K562 (cell line): ENCODE results near the gene ZNF48. TPM values are rescaled to one million over a fixed set of nuclear protein-coding genes. Genes with fewer than 3 reads are reported as not detected.

Experiments
- ATF6 ChIP-seq: sonication (generic); formaldehyde crosslinking; IDR thresholded peaks from 2 replicates; pipeline ENCODE4 v1.4.0; 2020; ENCODE audit warnings: mild to moderate bottlenecking, missing genetic modification reagents
- CHD4 ChIP-seq: fragments of 200-600 bp; sonication (generic); IDR thresholded peaks from 3 replicates; pipeline ENCODE4 v1.6.1; 2012; ENCODE audit warnings: low read depth, mild to moderate bottlenecking, mixed read lengths, low read length, inconsistent platforms; ENCODE audit not compliant: insufficient read depth, insufficient replicate concordance, poor library complexity, severe bottlenecking
- E2F5 ChIP-seq: sonication (generic); formaldehyde crosslinking; IDR thresholded peaks from 2 replicates; pipeline ENCODE4 v1.8.0; 2022; ENCODE audit warnings: mild to moderate bottlenecking, missing genetic modification reagents
- ERF ChIP-seq: fragments of 450-650 bp; formaldehyde crosslinking; IDR thresholded peaks from 2 replicates; pipeline ENCODE4 v1.4.0; 2020; ENCODE audit warnings: mild to moderate bottlenecking, mixed read lengths
- HES1 ChIP-seq: fragments of 450-650 bp; IDR thresholded peaks from 2 replicates; pipeline ENCODE4 v1.6.1; 2016; ENCODE audit warnings: low read depth, mild to moderate bottlenecking, moderate library complexity
- MAZ ChIP-seq, 2 experiments: fragments of 450-650 bp in 1 of 2; sonication (generic) in 1 of 2; formaldehyde crosslinking; IDR thresholded peaks in 1 of 2; conservative IDR thresholded peaks in 1 of 2; 2 replicates each; pipeline versions ENCODE4 v1.4.0 to v1.5.0; 2020; ENCODE audit warnings: mild to moderate bottlenecking in 1 of 2, missing genetic modification reagents in 1 of 2
- NFATC3 ChIP-seq: fragments of 450-650 bp; IDR thresholded peaks from 2 replicates; pipeline ENCODE4 v1.6.1; 2017; ENCODE audit warnings: mild to moderate bottlenecking
- POLR2H ChIP-seq: IDR thresholded peaks from 2 replicates; pipeline ENCODE4 v1.6.1; 2016; ENCODE audit warnings: missing genetic modification characterization, low read depth, mild to moderate bottlenecking, control low read depth, missing compliant biosample characterization, moderate library complexity
- RB1 ChIP-seq: fragments of 450-650 bp; IDR thresholded peaks from 2 replicates; pipeline ENCODE4 v1.6.1; 2017; ENCODE audit warnings: low read depth, mild to moderate bottlenecking
- RBM17 ChIP-seq: fragments of 200-400 bp; formaldehyde crosslinking; IDR thresholded peaks from 2 replicates; pipeline ENCODE4 v1.6.1; 2017; ENCODE audit warnings: low read depth, mild to moderate bottlenecking, low read length, borderline replicate concordance
- SIN3A ChIP-seq, 2 experiments: fragments of 150-350 bp in 1 of 2; IDR thresholded peaks; 2 replicates each; pipeline ENCODE4 v1.6.1; 2011 to 2016; ENCODE audit warnings: borderline replicate concordance in 2 of 2, low read depth in 2 of 2, low read length in 2 of 2, mild to moderate bottlenecking in 2 of 2, moderate library complexity in 2 of 2; ENCODE audit not compliant: control insufficient read depth in 1 of 2
- SP1 ChIP-seq: sonication (generic); formaldehyde crosslinking; IDR thresholded peaks from 2 replicates; pipeline ENCODE4 v1.8.1; 2022; ENCODE audit warnings: mild to moderate bottlenecking, missing genetic modification reagents
- STAT6 ChIP-seq: sonication (generic); formaldehyde crosslinking; IDR thresholded peaks from 2 replicates; pipeline ENCODE4 v1.8.1; 2023; ENCODE audit warnings: mild to moderate bottlenecking, missing genetic modification reagents
- TAL1 ChIP-seq: fragments of 450-650 bp; IDR thresholded peaks from 2 replicates; pipeline ENCODE4 v1.6.1; 2016; ENCODE audit warnings: mild to moderate bottlenecking
- THAP12 ChIP-seq: fragments of 250-450 bp; sonication (Bioruptor Pico); IDR thresholded peaks from 2 replicates; pipeline ENCODE4 v1.9.0; 2021; ENCODE audit warnings: mild to moderate bottlenecking, inconsistent platforms
- VEZF1 ChIP-seq: fragments of 200-800 bp; sonication (Bioruptor generic); IDR thresholded peaks from 2 replicates; pipeline ENCODE4 v1.6.1; 2017; ENCODE audit warnings: missing genetic modification characterization, missing compliant biosample characterization
- ZNF583 ChIP-seq: fragments of 250-450 bp; sonication (Bioruptor Pico); IDR thresholded peaks from 2 replicates; pipeline ENCODE4 v1.4.0; 2020
- polyA plus RNA-seq, 8 experiments: library from polyadenylated mRNA; depleted of rRNA in 4 of 8; stranded (reverse) in 5 of 8; unstranded in 3 of 8; fragments of >200 nt; fragmentation: Nextera tagmentation in 2 of 8; fragmentation: Illumina TruSeq in 1 of 8; extraction: Ambion mirVana in 2 of 8; extraction: Trizol in 1 of 8; gene quantifications; 2 replicates each; pipeline versions ENCODE4 v1.2.1 to v1.2.3, GENCODE V29; 2011 to 2014; ENCODE audit warnings: inconsistent platforms in 1 of 8, missing spikeins in 1 of 8
- total RNA-seq, 7 experiments: library from RNA; depleted of rRNA in 6 of 7; stranded (reverse); fragments of >200 nt in 6 of 7; fragmentation: Illumina TruSeq in 2 of 7; extraction: Trizol in 2 of 7; gene quantifications; 2 replicates each; pipeline versions ENCODE4 v1.2.1 to v1.2.3, GENCODE V29; 2011 to 2021; ENCODE audit warnings: low replicate concordance in 1 of 7

ZNF48 gene
- total and polyA plus RNA-seq, 9 of the 15 experiments (the other 6 are each of a cell fraction or from before 2014, with no cell fraction given) = 0.38 to 11.6 (median 4.7) TPM

GRCh38 chr16:30369938-30370455 is 25.2 kb upstream of the ZNF48 start (continued):
- TF ChIP-seq ZNF583 (CRISPR knock-in tag) (no peak), THAP12 (peak; percentile 74; the same call in 1 of the 2 replicates), SP1 (no peak), RB1 (peak; percentile 68; the same call in 1 of the 2 replicates), SIN3A (IDR thresholded peaks at IDR 0.05; ENCODE audit: borderline replicate concordance in 2 of 2, control insufficient read depth in 1 of 2, low read depth in 2 of 2, low read length in 2 of 2) (no peak; a peak in 2 of 4 replicates), CHD4 (no peak), HES1 (no peak), NFATC3 (no peak), RBM17 (no peak), E2F5 (CRISPR knock-in tag) (no peak), STAT6 (no peak), TAL1 (no peak), VEZF1 (CRISPR knock-in tag) (peak; percentile 85), POLR2H (tag) (no peak), ERF (no peak), ATF6 (CRISPR knock-in tag) (no peak), MAZ (CRISPR knock-in tag; conservative IDR thresholded peaks at IDR 0.05 in 1 of 2, IDR thresholded peaks at IDR 0.05 in 1 of 2) (peak in 1 of 2 experiments; percentile 70; a peak in 1 of 4 replicates)
